Uterus (tissue), 2 donors: ENCODE data around the gene COL15A1.
"Not testable (repeated sequence)": the region's sequence is repeated elsewhere in the genome, so short reads cannot be mapped to it uniquely, and the experiment has no call there.

Experiments
- CTCF ChIP-seq, 4 experiments: fragments of 200-600 bp in 2 of 4; fragments of 450-650 bp in 2 of 4; sonication (generic) in 2 of 4; IDR thresholded peaks; one replicate each; pipeline ENCODE4 v1.5.1; 2016 to 2019; ENCODE audit warnings: antibody characterized with exemption in 4 of 4, mild to moderate bottlenecking in 2 of 4, moderate library complexity in 1 of 4
- POLR2A ChIP-seq, 2 donors: fragments of 450-650 bp; IDR thresholded peaks; one replicate each; pipeline ENCODE4 v1.6.1; 2016; ENCODE audit warnings: antibody characterized with exemption in 2 of 2, mild to moderate bottlenecking in 1 of 2, moderate library complexity in 1 of 2

DNA sequence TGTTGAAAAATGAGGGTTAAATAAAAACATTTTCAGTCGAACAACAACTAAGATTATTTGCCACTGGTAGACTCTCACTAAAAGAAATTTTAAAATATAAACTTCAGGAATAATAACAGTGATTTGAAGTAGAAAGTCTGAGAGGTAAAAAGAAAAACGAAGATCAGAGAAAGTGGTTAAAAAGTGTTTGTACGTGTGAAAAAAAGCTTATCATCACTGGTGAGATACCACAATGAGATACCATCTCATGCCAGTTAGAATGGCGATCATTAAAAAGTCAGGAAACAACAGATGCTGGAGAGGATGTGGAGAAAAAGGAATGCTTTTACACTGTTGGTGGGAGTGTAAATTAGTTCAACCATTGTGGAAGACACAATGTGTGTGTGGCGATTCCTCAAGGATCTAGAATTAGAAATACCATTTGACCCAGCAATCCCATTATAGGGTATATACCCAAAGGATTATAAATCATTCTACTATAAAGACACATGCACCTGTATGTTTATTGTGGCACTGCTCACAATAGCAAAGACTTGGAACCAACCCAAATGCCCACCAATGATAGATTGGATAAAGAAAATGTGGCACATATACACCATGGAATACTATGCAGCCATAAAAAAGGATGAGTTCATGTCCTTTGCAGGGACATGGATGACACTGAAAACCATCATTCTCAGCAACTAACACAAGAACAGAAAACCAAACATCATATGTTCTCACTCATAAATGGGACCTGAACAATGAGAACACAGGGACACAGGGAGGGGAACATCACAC lies 156.3 kb downstream of the COL15A1 start:
- TF ChIP-seq POLR2A, CTCF (IDR thresholded peaks at IDR 0.05): not testable (repeated sequence)
